ENCODE results near the gene PDZD2.
"Not testable (repeated sequence)": the region's sequence is repeated elsewhere in the genome, so short reads cannot be mapped to it uniquely, and the experiment has no call there.

PDZD2 gene

DNA sequence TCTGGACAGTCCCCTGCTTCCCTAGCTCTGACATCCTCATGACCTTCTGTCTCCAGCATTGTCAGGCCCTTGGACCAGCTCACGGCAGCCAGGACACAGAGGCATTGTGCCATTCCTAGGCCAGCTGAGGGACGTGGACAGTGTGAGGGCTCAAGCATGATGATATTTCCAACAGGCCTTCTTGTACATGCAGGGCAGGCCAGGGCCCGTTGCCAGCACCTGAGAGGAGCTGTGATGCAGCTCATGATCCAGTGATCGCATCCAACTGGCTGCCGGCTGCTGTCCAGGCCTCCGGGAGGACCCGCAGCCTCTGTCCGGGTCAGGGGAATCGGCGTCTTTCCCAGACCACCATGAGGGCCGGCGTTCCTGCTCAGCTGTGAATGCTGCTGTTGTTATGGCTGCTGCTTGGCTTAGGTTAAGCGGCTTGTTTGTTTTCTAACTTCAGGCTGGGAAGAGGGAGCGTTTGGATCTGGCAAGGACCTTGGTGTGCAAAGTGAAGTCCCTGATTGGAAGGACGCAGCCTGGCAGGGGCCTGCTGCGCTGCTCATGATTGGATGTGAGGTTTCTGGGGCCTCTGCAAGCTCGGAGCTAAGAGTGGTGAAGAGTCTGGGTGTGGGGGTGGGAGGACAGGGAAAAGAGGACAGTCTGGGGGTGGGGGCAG lies 53.8 kb downstream of the PDZD2 start:
- no peak for DNase-seq

DNA sequence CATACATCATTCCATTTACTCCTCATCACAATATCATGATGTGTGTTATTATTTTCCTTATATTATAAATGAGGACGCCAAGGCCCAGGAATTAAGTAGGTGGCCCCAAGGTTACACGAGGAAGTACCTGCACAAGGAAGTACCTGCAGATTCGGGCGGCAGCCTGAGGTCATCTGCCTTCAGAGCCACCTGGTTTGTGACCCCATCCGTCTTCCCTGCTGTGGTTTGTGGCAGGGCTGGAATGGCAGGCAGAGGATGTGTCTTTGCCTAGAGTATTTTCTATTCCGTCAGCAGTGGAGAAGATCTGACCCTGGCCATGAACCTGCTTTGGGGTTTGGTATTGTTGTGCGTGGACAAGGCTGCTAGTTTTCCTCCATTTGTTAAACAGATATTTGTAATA lies 59.7 kb downstream of the PDZD2 start:
- DNase-seq = no peak

DNA sequence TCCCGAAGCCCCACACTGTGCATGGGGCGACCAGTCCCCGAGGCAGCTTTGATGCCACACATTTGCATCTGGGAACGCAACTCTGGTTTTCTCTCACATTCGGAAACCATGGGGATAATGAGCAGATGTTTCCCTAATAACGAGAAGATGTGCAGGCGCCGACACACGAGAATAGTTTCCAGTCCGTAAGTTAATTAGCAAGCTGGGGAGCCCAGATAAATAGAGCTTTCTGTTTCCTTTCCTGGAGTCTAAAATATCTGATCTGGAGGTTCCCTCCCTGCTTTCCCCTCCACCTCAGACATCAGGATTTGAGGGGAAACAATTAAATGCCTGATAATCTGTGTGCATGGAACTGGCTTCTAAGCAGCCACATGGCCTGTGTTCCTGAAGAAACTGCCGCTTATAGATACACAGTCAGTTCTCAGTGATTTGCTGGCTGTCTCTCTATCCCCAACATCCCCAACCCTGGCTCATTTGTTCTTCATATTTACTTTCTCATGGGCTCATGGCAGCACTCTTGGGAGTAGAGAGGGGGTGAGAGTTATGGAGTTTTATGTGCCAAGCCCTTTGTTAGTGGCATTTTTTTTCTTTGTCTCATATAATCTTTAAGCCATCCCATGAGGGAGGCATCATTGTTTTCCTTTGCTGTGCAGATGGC lies 62.8 kb downstream of the PDZD2 start:
- DNase-seq = no peak

DNA sequence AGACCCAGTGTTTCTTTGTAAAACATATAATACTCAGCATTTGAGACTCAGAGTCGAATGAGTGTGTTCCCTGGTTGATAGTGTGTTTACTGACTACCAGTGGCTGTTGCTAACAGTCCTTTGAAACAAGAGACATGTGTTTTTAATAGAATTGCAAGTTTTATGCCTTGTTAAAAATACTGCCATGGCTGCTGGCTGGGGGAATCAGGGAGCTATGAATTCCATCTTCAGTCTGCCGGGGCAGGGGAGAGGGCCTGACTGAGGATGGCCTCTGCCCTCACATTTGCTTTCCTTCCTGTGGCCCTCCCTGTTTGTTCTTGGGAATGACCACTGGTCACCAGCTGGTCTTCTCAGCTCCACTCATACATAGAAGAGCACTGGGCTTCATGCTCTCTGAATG lies 63.8 kb downstream of the PDZD2 start:
- DNase-seq = no peak

DNA sequence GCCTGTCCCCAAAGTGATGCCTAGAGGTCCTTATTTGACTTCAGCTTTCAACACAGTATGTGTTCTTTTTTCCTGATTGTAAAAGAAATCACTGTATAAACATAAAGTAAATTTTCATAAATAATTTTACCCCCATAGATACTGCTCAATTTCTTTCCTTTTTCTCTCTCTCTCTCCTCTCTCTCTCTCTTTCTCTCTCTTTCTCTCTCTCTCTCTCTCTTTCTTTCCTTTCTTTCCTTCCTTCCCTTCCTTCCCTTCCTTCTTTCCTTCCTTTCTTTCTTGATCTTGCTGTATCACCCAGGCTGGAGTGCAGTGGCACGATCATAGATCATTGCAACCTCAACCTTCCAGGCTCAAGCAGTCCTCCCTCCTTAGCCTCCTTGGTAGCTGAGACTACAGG lies 64.8 kb downstream of the PDZD2 start:
- no peak for DNase-seq

DNA sequence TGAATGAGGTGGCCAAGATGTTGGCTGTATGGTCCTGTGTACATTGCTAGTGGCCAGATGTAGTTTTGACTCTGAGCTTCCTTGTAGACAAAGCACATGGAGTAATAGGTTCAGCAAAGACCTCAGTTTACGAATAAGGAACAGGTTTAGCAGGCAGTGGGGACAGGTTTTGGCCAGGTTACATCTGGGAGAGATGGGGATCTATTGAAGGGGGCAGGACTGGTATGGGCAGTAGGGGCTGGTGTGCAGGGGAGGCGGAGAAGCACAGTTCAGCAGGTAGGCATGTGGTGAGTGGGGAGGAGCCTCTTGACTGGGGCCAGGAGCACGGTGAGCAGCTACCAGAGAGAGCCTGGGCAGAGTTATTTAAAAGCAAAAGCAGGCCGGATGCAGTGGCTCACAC lies 67.3 kb downstream of the PDZD2 start:
- DNase-seq = no peak

DNA sequence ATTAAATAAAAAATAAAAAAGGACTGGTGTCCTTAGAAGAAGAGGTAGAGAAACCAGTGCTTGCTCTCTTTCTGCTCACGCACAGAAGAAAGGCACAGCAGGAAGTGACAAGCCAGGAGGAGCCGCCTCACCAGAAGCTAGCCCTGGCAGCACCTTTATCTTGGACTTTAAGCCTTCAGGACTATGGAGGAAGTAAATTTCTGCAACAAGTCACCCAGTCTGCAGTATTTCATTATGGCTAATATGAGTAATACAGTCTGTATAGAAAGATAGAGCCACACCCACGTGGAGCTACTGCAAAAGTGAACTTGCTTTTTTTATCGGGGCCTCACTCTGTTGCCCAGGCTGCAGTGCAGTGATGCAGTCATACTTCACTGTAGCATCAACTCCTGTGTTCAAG lies 68.4 kb downstream of the PDZD2 start:
- no peak for DNase-seq

DNA sequence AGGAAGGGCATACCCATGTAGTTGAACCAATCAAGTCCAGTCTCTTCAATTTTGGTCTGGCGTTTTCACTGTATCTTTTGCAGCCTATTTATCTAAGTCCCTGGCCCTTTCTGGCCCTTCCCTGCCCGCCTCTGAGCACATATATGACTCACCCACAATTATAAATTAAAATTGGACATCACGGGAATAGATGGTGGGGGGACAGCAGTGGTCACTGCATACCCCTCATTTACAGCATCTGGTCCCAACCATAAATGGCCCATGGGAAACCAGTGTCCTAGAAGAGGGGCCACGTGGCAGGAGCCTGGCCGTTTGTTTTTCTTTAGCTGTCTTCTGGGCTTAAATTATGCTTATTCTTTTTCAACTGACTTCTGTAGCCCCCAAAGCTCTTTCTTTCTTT lies 69.2 kb downstream of the PDZD2 start:
- no peak for DNase-seq

DNA sequence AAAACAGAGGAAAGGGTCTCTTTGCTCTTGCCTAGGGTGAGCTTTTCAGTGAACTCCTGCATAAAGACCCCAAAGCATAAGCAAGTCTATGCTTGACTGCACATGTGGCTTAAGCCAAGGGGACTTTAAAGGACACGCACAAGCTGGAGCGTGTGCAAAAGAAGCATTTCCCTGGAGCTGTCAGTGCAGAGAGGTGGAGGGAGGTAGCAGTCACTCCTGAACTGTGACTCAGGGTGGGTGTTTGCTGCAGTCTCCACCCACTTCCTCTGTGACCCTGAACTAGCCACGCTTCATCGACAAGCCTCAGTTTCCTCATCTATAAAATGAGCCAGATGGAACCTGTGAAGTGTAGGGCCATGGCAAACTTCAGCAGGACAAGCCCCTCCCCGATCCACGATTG lies 72.4 kb downstream of the PDZD2 start:
- no peak for DNase-seq

DNA sequence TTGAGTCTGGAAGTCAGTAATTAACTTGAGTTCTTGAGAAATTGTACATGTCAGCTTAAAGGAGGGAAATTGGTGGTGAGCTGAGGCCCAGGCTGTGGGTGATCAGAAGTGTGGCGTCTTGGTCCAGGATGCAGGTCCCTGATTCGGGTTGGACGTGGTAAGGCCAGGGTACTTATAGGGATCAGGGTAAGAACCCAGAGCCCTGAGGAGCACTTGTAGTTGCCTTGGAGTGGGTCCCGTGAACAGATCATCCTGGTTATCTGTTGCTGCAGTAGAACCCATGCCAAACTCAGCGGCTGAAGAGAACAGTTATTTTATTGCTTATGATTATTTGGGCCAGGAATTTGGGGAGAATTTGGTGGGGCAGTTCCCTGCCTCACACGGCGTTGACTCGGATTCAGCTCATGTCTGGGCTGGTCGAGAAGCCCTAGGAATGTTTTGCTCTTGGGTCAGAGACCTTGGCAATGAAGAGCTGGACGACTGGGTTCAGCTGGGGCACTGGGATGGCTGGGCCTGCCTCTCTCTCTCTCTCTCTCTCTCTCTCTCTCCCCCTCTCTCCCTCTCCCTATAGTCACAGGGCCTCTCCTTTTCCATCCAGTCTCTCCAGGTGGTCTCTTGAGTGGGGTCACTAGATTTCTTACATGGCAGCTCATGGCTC lies 73.1 kb downstream of the PDZD2 start:
- DNase-seq = no peak

DNA sequence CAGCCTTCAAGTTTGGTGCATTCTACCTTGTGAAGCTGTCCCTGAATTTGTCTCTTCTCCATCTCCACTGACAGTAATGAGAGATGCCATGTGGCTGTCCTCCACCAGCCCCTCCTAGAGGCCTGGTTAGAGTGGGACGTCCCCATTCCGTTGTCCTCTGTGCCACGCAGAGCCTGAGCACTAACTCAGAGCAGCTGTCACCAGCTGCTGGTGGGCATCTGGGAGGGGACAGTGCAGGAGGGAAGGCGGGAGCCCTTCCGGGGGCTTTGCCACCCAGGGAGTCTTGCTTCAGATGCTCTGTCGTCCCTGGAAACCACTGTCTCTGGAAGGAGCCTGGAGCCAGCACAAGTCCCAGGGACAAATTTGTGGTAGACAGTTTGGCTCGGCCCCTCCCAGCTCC lies 78.6 kb downstream of the PDZD2 start:
- no peak for DNase-seq

DNA sequence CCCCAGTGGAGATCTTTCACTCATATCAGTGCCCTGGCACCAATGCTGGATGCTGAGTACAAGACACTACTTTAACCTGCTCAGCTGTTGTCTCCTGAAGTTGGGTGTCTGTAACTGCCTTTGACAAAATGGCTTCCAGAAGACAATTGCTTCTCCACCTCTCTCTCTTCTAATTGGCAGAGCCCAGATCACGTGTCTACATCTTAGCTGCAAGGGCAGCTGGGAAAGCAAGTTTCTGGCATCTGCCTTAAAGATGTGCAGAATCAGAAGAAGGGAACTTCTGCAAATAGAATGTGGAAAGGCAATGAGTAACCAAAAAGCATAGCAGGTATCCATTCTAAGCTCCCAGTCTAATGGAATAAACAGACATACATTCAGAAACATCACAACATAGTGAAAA lies 81.1 kb downstream of the PDZD2 start:
- DNase-seq = no peak

DNA sequence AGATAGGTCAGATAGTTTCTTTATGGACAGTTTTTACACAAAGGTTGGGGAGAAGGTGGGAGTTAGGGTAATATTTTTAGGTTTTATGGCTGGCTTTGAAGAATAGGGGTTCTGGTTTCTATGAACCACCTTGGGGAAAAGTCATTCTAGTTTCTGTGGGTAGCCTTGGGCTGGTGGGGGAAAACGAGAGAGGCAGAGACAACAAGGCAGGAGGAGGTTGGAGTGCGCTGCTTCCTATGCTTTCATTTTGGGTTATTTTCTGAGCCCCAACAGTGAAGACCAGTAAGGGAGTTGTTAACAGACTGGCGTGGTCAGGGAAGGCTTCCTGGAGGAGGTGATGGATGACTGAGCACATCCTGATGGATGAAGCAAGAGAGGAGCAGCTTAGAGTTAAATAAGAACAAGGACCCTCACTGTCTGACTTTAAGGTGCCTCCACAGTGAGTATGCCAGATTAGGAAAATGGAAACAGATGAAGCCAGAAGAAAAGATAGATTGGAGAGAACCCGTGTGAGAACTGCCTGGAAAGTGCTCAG lies 81.9 kb downstream of the PDZD2 start:
- no peak for DNase-seq

DNA sequence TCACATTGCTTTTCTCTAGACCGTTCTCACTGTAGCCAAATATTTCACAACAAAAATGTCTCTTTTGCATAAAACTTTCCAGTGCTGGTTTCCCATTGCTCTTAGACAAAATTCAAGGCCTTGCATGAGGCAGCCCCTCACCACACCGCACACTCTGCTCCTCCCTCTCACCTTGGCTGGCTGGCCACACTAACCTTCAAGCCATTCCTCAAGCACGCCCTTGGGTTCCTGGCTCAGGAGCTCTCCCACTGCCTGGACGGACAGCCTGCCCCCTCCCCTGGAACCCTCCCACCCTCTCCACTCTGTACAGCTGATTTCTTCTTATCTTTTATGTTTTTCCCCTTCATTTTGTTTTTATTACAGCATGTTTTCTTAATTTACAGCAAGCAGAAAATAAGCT lies 83.2 kb downstream of the PDZD2 start:
- no peak for DNase-seq

DNA sequence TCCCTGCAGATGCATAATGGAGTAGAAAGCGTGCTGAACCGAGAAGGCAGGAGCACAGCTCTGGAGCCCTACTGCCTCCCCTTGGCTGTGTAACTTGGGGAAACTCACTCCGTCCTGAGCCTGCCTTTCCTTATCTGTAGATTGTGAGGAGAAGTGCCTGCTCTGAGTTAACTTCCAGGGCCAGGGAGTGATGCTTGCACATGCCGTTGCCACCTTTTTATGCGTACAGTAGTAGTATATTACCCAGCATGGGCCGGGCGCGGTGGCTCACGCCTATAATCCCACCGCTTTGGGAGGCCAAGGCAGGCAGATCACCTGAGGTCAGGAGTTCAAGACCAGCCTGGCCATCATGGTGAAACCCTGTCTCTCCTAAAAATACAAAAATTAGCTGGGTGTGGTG lies 87.1 kb downstream of the PDZD2 start:
- DNase-seq = no peak

DNA sequence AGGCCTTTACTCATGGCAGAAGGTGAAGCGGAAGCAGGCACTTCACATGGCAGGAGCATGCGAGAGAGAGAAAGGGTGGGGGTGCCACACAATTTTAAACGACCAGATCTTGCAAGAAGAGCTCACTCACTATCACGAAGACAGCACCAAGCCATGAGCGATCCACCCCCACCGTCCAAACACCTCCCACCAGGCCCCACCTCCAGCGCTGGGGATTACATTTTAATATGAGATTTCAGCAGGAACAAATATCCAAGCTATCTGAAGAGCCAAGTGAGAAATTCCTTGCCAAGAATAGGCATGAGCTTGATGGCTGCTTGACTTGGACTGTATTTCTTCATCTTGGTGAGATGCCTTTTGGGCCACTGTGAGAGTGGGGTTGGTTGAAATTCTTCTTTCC lies 88.0 kb downstream of the PDZD2 start:
- DNase-seq = no peak

DNA sequence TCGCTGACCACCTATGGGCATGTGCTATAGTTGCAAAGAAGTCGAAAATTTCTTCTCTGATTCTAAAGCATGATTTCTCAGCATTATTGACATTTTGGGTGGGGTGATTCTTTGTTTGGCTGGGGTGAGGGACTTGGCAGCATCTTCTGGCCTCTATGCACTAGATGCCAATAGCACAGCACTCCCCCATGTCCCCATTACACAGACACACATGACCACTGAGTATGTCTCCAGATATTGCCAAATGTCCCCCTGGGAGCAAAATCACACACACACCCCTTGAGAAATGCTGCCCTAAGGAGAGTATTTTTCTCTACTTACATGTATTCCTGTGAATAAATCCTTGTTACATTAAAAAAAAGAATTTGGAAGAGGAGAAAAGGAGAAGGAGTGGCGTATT lies 89.1 kb downstream of the PDZD2 start:
- no peak for DNase-seq

DNA sequence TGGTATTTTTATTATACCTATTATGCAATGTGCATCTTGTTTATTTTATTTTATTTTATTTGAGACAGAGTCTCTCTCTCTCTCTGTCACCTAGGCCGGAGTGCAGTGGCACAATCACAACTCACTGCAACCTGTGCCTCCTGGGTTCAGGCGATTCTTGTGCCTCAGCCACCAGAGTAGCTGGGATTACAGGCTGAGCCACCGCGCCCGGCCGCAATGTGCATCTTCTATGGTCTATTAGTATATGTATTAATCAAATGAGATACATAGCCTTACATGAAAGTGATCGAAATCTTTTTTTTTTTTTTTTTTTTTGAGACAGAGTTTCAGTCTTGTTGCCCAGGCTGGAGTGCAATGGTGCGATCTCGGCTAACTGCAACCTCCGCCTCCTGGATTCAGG lies 89.9 kb downstream of the PDZD2 start:
- not testable (repeated sequence) for DNase-seq

DNA sequence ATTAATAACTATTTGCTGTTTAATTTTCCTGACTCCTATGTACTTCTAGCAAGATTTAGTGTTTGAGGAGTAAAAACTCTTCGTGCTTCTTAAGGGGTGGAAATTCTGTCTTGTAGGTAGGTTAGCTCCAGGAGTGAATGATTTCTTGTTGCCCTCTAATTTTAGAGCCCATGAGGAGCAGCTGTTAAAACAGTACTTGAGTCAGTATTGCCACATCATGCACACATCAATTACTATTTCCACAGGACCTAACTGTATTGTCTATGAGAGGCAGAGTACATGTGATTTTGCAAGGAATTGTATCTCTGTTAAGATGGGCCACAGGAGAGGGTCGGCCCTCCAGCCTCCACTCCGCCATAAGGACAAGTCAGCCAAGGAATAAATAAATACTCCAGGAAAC lies 91.2 kb downstream of the PDZD2 start:
- DNase-seq = no peak

DNA sequence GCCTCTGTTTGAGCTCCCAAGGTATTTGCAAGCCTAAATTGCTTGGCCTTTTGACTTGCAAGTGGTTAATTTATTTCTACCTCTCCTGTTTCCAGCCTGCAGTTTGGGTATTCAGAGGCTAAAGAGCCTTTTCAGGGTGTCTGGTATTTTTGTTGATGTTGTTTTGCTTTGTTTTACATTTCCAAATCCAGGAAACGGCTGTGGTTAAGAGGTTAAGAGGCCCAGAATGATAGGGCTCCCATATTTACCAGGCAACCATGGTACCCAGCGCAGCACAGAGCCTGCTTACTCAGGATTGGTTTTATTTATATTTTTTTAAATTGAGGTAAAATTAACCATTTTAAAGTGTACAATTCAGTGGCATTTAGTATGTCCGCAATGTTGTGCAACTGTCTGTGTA lies 92.1 kb downstream of the PDZD2 start:
- DNase-seq = no peak

DNA sequence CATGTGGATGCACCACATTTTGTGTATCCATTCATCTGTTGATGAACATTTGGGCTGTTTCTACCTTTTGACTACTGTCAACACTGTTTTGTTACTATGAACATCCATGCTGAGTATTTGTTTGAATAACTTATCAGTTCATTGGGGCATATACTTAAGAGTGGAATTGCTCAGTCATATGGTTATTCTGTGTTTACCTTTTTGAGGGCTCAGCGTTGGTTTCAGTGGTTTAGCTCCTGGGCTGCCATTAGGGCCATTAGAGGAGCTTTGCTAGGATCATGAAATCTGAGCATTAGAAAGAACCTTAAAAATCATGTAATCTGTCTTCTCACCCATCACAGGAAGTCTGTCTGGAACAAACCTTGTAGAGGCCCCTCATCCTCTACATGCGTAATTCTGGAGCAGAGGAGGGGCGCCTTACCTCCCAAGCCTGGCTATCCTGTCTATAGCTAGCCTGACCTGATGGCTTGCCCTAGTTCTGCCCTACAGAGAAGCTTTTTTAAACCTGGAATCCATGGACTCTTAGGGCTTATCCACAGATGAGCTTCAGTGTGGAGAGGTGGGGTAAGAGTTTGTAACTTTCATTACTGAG lies 92.9 kb downstream of the PDZD2 start:
- no peak for DNase-seq

DNA sequence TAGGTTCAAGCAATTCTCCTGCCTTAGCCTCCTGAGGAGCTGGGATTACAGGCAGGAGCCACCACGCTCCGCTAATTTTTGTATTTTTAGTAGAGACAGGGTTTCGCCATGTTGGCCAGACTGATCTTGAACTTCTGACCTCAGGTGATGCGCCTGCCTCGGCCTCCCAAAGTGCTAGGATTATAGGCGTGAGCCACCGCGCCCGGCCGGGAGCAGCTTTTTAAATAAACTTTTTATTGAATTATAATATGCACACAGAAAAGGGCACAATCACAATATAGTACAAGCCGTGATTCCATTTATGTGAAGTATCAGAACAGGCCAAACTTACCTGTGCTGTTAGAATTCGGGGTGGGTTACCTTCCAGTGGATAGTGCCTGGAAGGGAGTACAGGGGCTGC lies 93.9 kb downstream of the PDZD2 start:
- not testable (repeated sequence) for DNase-seq

DNA sequence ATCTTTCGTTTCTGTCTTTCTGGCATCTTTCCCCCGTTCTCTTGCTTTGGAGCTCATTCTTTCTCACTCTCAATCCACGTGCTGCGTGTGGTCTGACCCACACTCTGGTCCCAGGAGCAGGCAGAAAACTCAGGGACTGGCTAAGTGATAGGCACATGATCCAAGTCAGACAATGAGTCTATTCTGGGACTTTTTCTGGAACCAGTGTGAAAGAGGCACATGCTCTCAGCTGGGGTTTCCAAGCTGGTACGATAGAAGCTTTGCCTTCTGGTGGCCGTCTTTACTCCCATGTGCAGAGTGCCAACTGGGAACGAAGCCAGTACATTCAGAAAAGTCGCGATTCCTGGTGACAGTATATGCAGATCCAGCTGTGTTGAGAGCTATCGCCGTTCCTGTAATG lies 94.4 kb downstream of the PDZD2 start:
- DNase-seq = no peak

DNA sequence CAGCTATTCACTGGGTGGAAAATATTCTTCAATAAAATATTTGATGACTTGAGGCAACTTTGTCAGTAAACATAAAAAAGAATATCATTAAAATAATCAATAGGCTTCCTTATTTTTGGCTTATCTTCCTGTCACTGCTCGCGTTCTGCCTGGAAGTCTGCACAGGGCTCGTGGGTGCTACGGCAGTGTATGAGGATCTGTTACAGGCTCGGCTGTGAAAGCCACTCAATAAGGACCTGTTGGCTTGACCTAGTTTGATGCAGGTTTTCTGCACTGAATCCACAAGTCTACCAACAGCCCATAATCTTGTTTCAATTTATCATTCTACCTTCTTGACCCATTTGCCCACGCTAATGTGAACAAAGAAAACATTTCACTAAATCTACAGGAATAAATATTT lies 97.2 kb downstream of the PDZD2 start:
- no peak for DNase-seq

Data from activated naive CD4-positive, alpha-beta T cell (primary cell).